OCI-LY3 (cell line): ENCODE measurements around the gene GSTO2.

Source experiments
- H2AFZ ChIP-seq: fragments of 200-600, 300-600 bp; shearing (Covaris generic); 2 replicates; pipeline ENCODE4 v1.6.0; 2014; ENCODE audit warnings: antibody characterized with exemption, low read depth, low read length
- H3K27ac ChIP-seq: fragments of 200-600, 300-600 bp; sonication (generic); 2 replicates; pipeline ENCODE4 v1.5.1; 2014; ENCODE audit warnings: mild to moderate bottlenecking, low read length, moderate library complexity, mixed read lengths
- H3K27me3 ChIP-seq: fragments of 200-600, 300-600 bp; sonication (generic); 2 replicates; pipeline ENCODE4 v1.6.1; 2014; ENCODE audit warnings: low read depth, low read length, mixed read lengths
- H3K36me3 ChIP-seq: fragments of 200-600, 300-600 bp; sonication (generic); replicated peaks from 2 replicates; pipeline ENCODE3; 2014; ENCODE audit warnings: low read depth, low read length, mixed read lengths
- H3K4me1 ChIP-seq: fragments of 300-600, 200-600 bp; sonication (generic); 2 replicates; pipeline ENCODE4 v1.6.1; 2014; ENCODE audit warnings: low read length, mixed read lengths
- H3K4me2 ChIP-seq: fragments of 200-600, 300-600 bp; sonication (generic); 2 replicates; pipeline ENCODE4 v1.6.1; 2014; ENCODE audit warnings: low read length, mixed read lengths
- H3K4me3 ChIP-seq: fragments of 300-600, 200-600 bp; sonication (generic); 2 replicates; pipeline ENCODE4 v1.5.1; 2014; ENCODE audit warnings: antibody characterized with exemption, mild to moderate bottlenecking, low read length, moderate library complexity
- H3K79me2 ChIP-seq: fragments of 300-600, 200-600 bp; shearing (Covaris generic); 2 replicates; pipeline ENCODE4 v1.6.1; 2014; ENCODE audit warnings: mild to moderate bottlenecking, low read length, mixed read lengths
- H3K9ac ChIP-seq: fragments of 300-600, 200-600 bp; shearing (Covaris generic); 2 replicates; pipeline ENCODE4 v1.6.0; 2014; ENCODE audit warnings: mild to moderate bottlenecking, low read length, moderate library complexity
- H3K9me3 ChIP-seq: fragments of 200-600, 300-600 bp; shearing (Covaris generic); 2 replicates; pipeline ENCODE4 v1.6.1; 2014; ENCODE audit warnings: low read length, mixed read lengths; ENCODE audit not compliant: insufficient read depth
- H4K20me1 ChIP-seq: fragments of 200-600, 300-600 bp; sonication (generic); 2 replicates; pipeline ENCODE4 v1.6.1; 2016; ENCODE audit warnings: low read length, mixed read lengths; ENCODE audit not compliant: insufficient read depth
- CTCF ChIP-seq: fragments of 200-600, 300-600 bp; sonication (generic); IDR thresholded peaks from 2 replicates; pipeline ENCODE4 v1.5.1; 2014; ENCODE audit warnings: antibody characterized with exemption, low read length, low read depth
- EZH2phosphoT487 ChIP-seq: fragments of 200-600 bp; shearing (Covaris generic); IDR thresholded peaks from 2 replicates; pipeline ENCODE4 v1.6.1; 2018; ENCODE audit warnings: antibody characterized with exemption, mixed run types, low read depth

GSTO2 gene

GRCh38 chr10:104348601-104349000, 79.6 kb downstream of the GSTO2 start:
- Histone ChIP-seq H3K9me3 (no peaks in the 10 kb centered on the region), H3K27me3 (no peaks in the 10 kb centered on the region), H2AFZ (no peak overlapping the region), H3K4me1 (peaks cover 55% of the 10 kb centered on the region), H3K36me3 (no peaks in the 10 kb centered on the region), H3K27ac (no peak overlapping the region), H3K9ac (no peak overlapping the region), H4K20me1 (no peaks in the 10 kb centered on the region), H3K4me3 (no peak overlapping the region), H3K4me2 (no peak overlapping the region), H3K79me2 (no peaks in the 10 kb centered on the region)
- TF ChIP-seq EZH2phosphoT487 (no peak), CTCF (no peak)

- peak overlapping the region; percentile 85 for H3K4me2 ChIP-seq
- no peaks in the 10 kb centered on the region for H3K79me2 ChIP-seq
- H3K4me1 ChIP-seq = peaks cover 58% of the 10 kb centered on the region
- peak overlapping the region; percentile 70 for H3K4me3 ChIP-seq
- peak overlapping the region; percentile 58 for H3K27ac ChIP-seq
- no peaks in the 10 kb centered on the region for H3K9me3 ChIP-seq
- no peak overlapping the region for H2AFZ ChIP-seq
- H3K9ac ChIP-seq = peak overlapping the region; percentile 43; the same call in 1 of the 2 replicates
- H3K36me3 ChIP-seq = no peaks in the 10 kb centered on the region
- TF ChIP-seq CTCF = no peak
- TF ChIP-seq EZH2phosphoT487 = no peak
- H3K27me3 ChIP-seq = no peaks in the 10 kb centered on the region
- no peaks in the 10 kb centered on the region for H4K20me1 ChIP-seq
Measured at GRCh38 chr10:104349623-104350126, 80.7 kb downstream of the GSTO2 start.

GRCh38 chr10:104350127-104350635, 81.2 kb downstream of the GSTO2 start:
- H3K36me3 ChIP-seq = no peaks in the 10 kb centered on the region
- peak overlapping the region; percentile 85 for H3K4me2 ChIP-seq
- H3K27ac ChIP-seq = peak overlapping the region; percentile 58
- H2AFZ ChIP-seq = no peak overlapping the region
- H3K9me3 ChIP-seq = no peaks in the 10 kb centered on the region
- peak overlapping the region; percentile 43; the same call in 1 of the 2 replicates for H3K9ac ChIP-seq
- no peaks in the 10 kb centered on the region for H3K79me2 ChIP-seq
- H3K4me3 ChIP-seq = peak overlapping the region; percentile 70
- H4K20me1 ChIP-seq = no peaks in the 10 kb centered on the region
- H3K27me3 ChIP-seq = no peaks in the 10 kb centered on the region
- H3K4me1 ChIP-seq = peaks cover 63% of the 10 kb centered on the region
- TF ChIP-seq CTCF (peak; percentile 63), EZH2phosphoT487 (no peak)

GRCh38 chr10:104351061-104351702, 82.2 kb downstream of the GSTO2 start:
- Histone ChIP-seq H3K4me1 (peaks cover 64% of the 10 kb centered on the region), H3K4me3 (no peak overlapping the region), H2AFZ (no peak overlapping the region), H4K20me1 (no peaks in the 10 kb centered on the region), H3K27ac (no peak overlapping the region), H3K27me3 (no peaks in the 10 kb centered on the region), H3K4me2 (peak overlapping the region; percentile 85), H3K9me3 (no peaks in the 10 kb centered on the region), H3K36me3 (no peaks in the 10 kb centered on the region), H3K79me2 (no peaks in the 10 kb centered on the region), H3K9ac (no peak overlapping the region)
- TF ChIP-seq EZH2phosphoT487 = no peak
- TF ChIP-seq CTCF = no peak
